GM23248 (cell line): ENCODE measurements around the gene FSTL4. TPM values are rescaled to one million over a fixed set of nuclear protein-coding genes. Genes with fewer than 3 reads are reported as not detected.

ENCODE experiments used
- DNase-seq: peaks from one replicate; pipeline ENCODE4 v3.0.0-alpha.2; 2015
- H2AFZ ChIP-seq: fragments of 200-600 bp; sonication (generic); 2 replicates; pipeline ENCODE4 v1.6.1; 2016; ENCODE audit warnings: antibody characterized with exemption
- H3F3A ChIP-seq: fragments of 200-600 bp; sonication (generic); 2 replicates; pipeline ENCODE4 v1.6.1; 2016; ENCODE audit warnings: mild to moderate bottlenecking, antibody characterized with exemption, mixed run types; ENCODE audit not compliant: insufficient read depth
- H3K27ac ChIP-seq: fragments of 200-600 bp; sonication (generic); 2 replicates; pipeline ENCODE4 v1.5.1; 2016; ENCODE audit warnings: mild to moderate bottlenecking
- H3K27me3 ChIP-seq: fragments of 200-600 bp; sonication (generic); replicated peaks from 2 replicates; pipeline ENCODE4 v1.6.1; 2016; ENCODE audit warnings: mild to moderate bottlenecking; ENCODE audit not compliant: insufficient read depth
- H3K36me3 ChIP-seq: fragments of 200-600 bp; sonication (generic); 2 replicates; pipeline ENCODE4 v1.6.1; 2016; ENCODE audit warnings: low read depth, mild to moderate bottlenecking
- H3K4me1 ChIP-seq: fragments of 200-600 bp; sonication (generic); 2 replicates; pipeline ENCODE4 v1.6.1; 2016; ENCODE audit warnings: mild to moderate bottlenecking; ENCODE audit not compliant: insufficient read depth
- H3K4me2 ChIP-seq: fragments of 200-600 bp; sonication (generic); one replicate; pipeline ENCODE4 v1.6.1; 2016; ENCODE audit warnings: mild to moderate bottlenecking; ENCODE audit not compliant: unreplicated experiment
- H3K4me3 ChIP-seq: fragments of 200-600 bp; sonication (generic); 2 replicates; pipeline ENCODE4 v1.5.1; 2016; ENCODE audit warnings: mild to moderate bottlenecking
- H3K79me2 ChIP-seq: fragments of 200-600 bp; sonication (generic); 2 replicates; pipeline ENCODE4 v1.6.1; 2016; ENCODE audit warnings: mild to moderate bottlenecking; ENCODE audit not compliant: insufficient read depth
- H3K9ac ChIP-seq: fragments of 200-600 bp; sonication (generic); 2 replicates; pipeline ENCODE4 v1.6.1; 2016; ENCODE audit warnings: mild to moderate bottlenecking
- H3K9me2 ChIP-seq: fragments of 200-600 bp; sonication (generic); 2 replicates; pipeline ENCODE4 v1.6.1; 2016; ENCODE audit warnings: mixed run types, mild to moderate bottlenecking, moderate library complexity; ENCODE audit not compliant: insufficient read depth
- H3K9me3 ChIP-seq: fragments of 200-600 bp; sonication (generic); one replicate; pipeline ENCODE4 v1.6.1; 2017; ENCODE audit warnings: low read depth
- H4K20me1 ChIP-seq: fragments of 200-600 bp; sonication (generic); 2 replicates; pipeline ENCODE4 v1.6.0; 2016; ENCODE audit not compliant: insufficient read depth
- EZH2 ChIP-seq: fragments of 200-600 bp; sonication (generic); IDR thresholded peaks from 2 replicates; pipeline ENCODE4 v1.6.1; 2018; ENCODE audit warnings: antibody characterized with exemption, mild to moderate bottlenecking; ENCODE audit not compliant: insufficient read depth, poor library complexity, severe bottlenecking
- EZH2phosphoT487 ChIP-seq: fragments of 200-600 bp; sonication (generic); IDR thresholded peaks from 2 replicates; pipeline ENCODE4 v1.6.1; 2018; ENCODE audit warnings: antibody characterized with exemption, moderate library complexity, mild to moderate bottlenecking, low read depth; ENCODE audit not compliant: insufficient read depth
- WGBS, 2 experiments: methylation state at CpG; one replicate each; pipeline ENCODE4 v1.1.6; 2015 to 2017; ENCODE audit warnings: low lambda C conversion rate in 2 of 2, low coverage in 1 of 2; ENCODE audit errors: missing lambda C conversion rate in 2 of 2; 5-methylcytosine and 5-hydroxymethylcytosine counted together
- in situ Hi-C: fragments of 300-500 bp; cut with MboI; formaldehyde crosslinking; loops from 2 replicates; pipeline ENCODE4 v1.15.0; 2020
- polyA plus RNA-seq: library from polyadenylated mRNA; unstranded; fragments of >200 nt; fragmentation: Nextera tagmentation; extraction: Ambion mirVana; gene quantifications from 2 replicates; pipeline ENCODE4 v1.2.1, GENCODE V29; 2016
- total RNA-seq: library from RNA; depleted of rRNA; stranded (reverse); fragments of >200 nt; shearing (Covaris generic); gene quantifications from 2 replicates; pipeline ENCODE4 v1.2.3, GENCODE V29; 2014

Gene FSTL4
- total and polyA plus RNA-seq, 2 experiments from 2014 or later = not detected

GRCh38 chr5:133430095-133430494 is 182.2 kb downstream of the FSTL4 start:
- Histone ChIP-seq H3F3A (no peaks in the 10 kb centered on the region), H3K79me2 (no peaks in the 10 kb centered on the region), H4K20me1 (no peaks in the 10 kb centered on the region), H3K9me3 (no peaks in the 10 kb centered on the region), H3K4me2 (no peak overlapping the region), H3K4me3 (no peak overlapping the region), H3K9me2 (no peaks in the 10 kb centered on the region), H3K27ac (no peak overlapping the region), H3K4me1 (no peaks in the 10 kb centered on the region), H3K27me3 (peaks cover 12% of the 10 kb centered on the region), H3K9ac (no peak overlapping the region), H3K36me3 (no peaks in the 10 kb centered on the region), H2AFZ (no peak overlapping the region)
- DNase-seq = no peak
- no peak for TF ChIP-seq EZH2
- TF ChIP-seq EZH2phosphoT487 = no peak
- in situ Hi-C loops = no loop called here

DNA sequence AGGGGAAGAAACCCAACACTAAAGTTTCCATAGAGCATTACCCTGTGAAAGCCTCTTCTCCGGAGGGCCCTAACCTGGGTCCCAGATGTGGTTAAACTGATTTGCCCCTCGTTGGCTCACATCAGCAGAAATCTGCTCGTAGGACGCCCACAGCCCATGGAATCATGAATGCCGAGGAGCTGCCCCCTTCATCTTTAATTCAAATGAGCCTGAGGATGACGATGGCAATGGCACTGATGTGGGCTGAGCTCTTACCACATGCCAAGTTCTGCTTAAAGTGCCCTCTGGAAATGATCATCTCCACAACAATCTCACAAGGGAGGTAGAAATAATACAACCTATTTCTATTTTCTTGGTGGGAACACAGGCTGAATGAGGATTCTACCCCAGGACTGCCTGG is 183.3 kb downstream of the FSTL4 start:
- Histone ChIP-seq H2AFZ (no peak overlapping the region), H3F3A (no peaks in the 10 kb centered on the region), H3K4me3 (no peak overlapping the region), H3K9me2 (no peaks in the 10 kb centered on the region), H3K27me3 (peaks cover 6% of the 10 kb centered on the region; the same call in 1 of the 2 replicates), H3K4me2 (no peak overlapping the region), H4K20me1 (no peaks in the 10 kb centered on the region), H3K79me2 (no peaks in the 10 kb centered on the region), H3K36me3 (no peaks in the 10 kb centered on the region), H3K9ac (no peak overlapping the region), H3K9me3 (no peaks in the 10 kb centered on the region), H3K27ac (no peak overlapping the region), H3K4me1 (no peaks in the 10 kb centered on the region)
- in situ Hi-C loops = no loop called here
- whole genome bisulfite sequencing, 2 experiments = 30 to 31% methylated on average over 6 of the region's 6 CpGs
- TF ChIP-seq EZH2 (no peak), EZH2phosphoT487 (no peak)
- no peak for DNase-seq

DNA sequence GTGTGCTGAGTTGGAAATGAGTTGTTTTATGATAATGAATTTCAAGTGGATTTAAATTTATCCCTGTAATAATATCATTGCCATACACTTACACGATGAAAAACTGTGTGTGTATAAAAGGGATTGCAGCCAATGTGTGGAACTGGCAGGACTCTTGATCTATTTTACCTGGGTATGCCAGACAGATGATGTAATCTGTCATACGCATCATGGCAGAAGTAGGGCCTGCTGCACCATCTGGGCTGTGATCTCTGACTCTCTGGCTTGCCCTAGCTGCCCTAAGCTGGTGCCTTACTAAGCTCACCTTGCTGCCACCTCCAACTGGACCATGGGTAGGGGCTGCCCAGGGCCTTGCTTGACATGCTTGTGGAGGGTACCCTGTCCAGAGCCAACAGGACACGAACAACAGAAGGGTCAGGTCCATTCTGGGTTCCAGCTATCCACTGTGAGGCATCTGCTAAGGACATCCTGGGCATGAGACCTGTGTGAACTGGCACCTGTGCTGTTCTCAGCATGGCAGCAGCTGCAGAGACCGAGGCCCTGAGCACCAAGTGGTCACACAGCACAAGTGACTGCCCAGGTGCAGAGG is 184.2 kb downstream of the FSTL4 start:
- WGBS, 2 experiments = 36 to 38% methylated on average over 4 of the region's 4 CpGs
- H3K36me3 ChIP-seq = no peaks in the 10 kb centered on the region
- DNase-seq = no peak
- no peaks in the 10 kb centered on the region for H3K9me2 ChIP-seq
- H2AFZ ChIP-seq = no peak overlapping the region
- no peaks in the 10 kb centered on the region for H3K9me3 ChIP-seq
- H3K27me3 ChIP-seq = no peaks in the 10 kb centered on the region; the same call in 1 of the 2 replicates
- H4K20me1 ChIP-seq = no peaks in the 10 kb centered on the region
- H3K4me3 ChIP-seq = no peak overlapping the region
- in situ Hi-C loops = no loop called here
- H3K79me2 ChIP-seq = no peaks in the 10 kb centered on the region
- H3K9ac ChIP-seq = no peak overlapping the region
- H3K4me2 ChIP-seq = no peak overlapping the region
- no peaks in the 10 kb centered on the region for H3K4me1 ChIP-seq
- no peak overlapping the region for H3K27ac ChIP-seq
- no peaks in the 10 kb centered on the region for H3F3A ChIP-seq
- no peak for TF ChIP-seq EZH2phosphoT487
- no peak for TF ChIP-seq EZH2

- Histone ChIP-seq H3K9me2 (no peaks in the 10 kb centered on the region), H2AFZ (no peak overlapping the region), H3K4me3 (no peak overlapping the region), H3K9me3 (no peaks in the 10 kb centered on the region), H3K4me2 (no peak overlapping the region), H3F3A (no peaks in the 10 kb centered on the region), H3K9ac (no peak overlapping the region), H3K27ac (no peak overlapping the region), H3K27me3 (peaks cover 3% of the 10 kb centered on the region; the same call in 1 of the 2 replicates), H4K20me1 (no peaks in the 10 kb centered on the region), H3K36me3 (no peaks in the 10 kb centered on the region), H3K79me2 (no peaks in the 10 kb centered on the region), H3K4me1 (no peaks in the 10 kb centered on the region)
- 66 to 72% methylated on average over 8 to 11 of the region's 11 CpGs for WGBS, 2 experiments
- TF ChIP-seq EZH2phosphoT487 (no peak), EZH2 (no peak)
- in situ Hi-C loops = no loop called here
- DNase-seq = peak; percentile 32
Observed at GRCh38 chr5:133427121-133427777, 185.1 kb downstream of the FSTL4 start.
